Astrocyte (in vitro differentiated cells and primary cell): ENCODE measurements around the gene SLC44A2.

Experiments used
- EZH2 ChIP-seq: IDR thresholded peaks from 2 replicates; pipeline ENCODE4 v1.6.1; 2012; ENCODE audit warnings: mild to moderate bottlenecking, low read length, inconsistent platforms; ENCODE audit not compliant: insufficient read depth
- TF ChIP-seq, protein P1 (sequence below): IDR thresholded peaks from 2 replicates; pipeline ENCODE4 v1.5.1; 2011; ENCODE audit warnings: low read depth, mild to moderate bottlenecking, inconsistent platforms, low read length, moderate library complexity; ENCODE audit not compliant: insufficient read depth

DNA sequence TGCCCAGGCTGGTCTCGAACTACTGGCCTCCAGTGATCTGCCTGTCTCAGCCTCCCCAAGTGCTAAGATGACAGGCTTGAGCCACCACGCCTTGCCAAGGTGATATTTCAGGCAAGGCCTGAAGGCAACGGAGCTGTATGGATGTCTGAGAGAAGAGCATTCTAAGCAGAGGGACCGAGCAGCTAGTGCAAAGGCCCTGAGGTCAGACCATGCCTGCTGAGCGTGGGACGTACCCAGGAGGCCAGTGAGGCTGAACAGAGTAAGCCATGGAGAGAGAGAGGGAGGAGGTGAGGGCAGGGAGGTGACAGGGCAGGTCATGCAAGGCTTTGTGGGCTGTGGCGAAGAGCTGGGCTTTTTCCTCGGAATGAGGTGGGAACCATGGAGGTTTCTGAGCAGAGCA is 3.4 kb upstream of the SLC44A2 start:
- TF ChIP-seq, protein P1, sequence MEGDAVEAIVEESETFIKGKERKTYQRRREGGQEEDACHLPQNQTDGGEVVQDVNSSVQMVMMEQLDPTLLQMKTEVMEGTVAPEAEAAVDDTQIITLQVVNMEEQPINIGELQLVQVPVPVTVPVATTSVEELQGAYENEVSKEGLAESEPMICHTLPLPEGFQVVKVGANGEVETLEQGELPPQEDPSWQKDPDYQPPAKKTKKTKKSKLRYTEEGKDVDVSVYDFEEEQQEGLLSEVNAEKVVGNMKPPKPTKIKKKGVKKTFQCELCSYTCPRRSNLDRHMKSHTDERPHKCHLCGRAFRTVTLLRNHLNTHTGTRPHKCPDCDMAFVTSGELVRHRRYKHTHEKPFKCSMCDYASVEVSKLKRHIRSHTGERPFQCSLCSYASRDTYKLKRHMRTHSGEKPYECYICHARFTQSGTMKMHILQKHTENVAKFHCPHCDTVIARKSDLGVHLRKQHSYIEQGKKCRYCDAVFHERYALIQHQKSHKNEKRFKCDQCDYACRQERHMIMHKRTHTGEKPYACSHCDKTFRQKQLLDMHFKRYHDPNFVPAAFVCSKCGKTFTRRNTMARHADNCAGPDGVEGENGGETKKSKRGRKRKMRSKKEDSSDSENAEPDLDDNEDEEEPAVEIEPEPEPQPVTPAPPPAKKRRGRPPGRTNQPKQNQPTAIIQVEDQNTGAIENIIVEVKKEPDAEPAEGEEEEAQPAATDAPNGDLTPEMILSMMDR, result no peak
- TF ChIP-seq EZH2, result no peak
